Measurements from ENCODE around the gene LETM1. TPM values are rescaled to one million over a fixed set of nuclear protein-coding genes. Genes with fewer than 3 reads are reported as not detected.
A peak's percentile ranks its signal among the peaks of the same experiment; 100 is the strongest.

Gene LETM1
- total and polyA plus RNA-seq, 2 donors from 2014 or later, result 20.0 to 46.4 TPM

- intact Hi-C loops (cut with DNase I), result no loop called here
- H3K4me1 ChIP-seq (ENCODE audit: control insufficient read depth in 2 of 3, insufficient read depth in 2 of 3, low read depth in 1 of 3, low read length in 3 of 3), result peaks cover 0 to 18% (median 0%) of the 10 kb centered on the region in 3 donors
- H3K27me3 ChIP-seq (ENCODE audit: control insufficient read depth, insufficient read depth, low read length), result no peaks in the 10 kb centered on the region
- peak overlapping the region in 1 of 2 donors; percentile 25 for H3K27ac ChIP-seq (ENCODE audit: low read depth in 2 of 2, low read length in 2 of 2)
- peak in 3 of 5 donors; percentile 20 to 60 (median 49) for DNase-seq
- FAIRE-seq, result no peak
- H3K4me3 ChIP-seq (ENCODE audit: low read length in 3 of 3), result no peak overlapping the region
- TF ChIP-seq CTCF (IDR thresholded peaks at IDR 0.05; ENCODE audit: borderline replicate concordance, extremely low read depth, insufficient read depth), result no peak
- H3K9me3 ChIP-seq (ENCODE audit: control insufficient read depth in 2 of 3, insufficient read depth in 1 of 3, low read length in 3 of 3), result no peaks in the 10 kb centered on the region
- H3K9ac ChIP-seq (ENCODE audit: low read length in 3 of 3), result no peak overlapping the region
- H3K36me3 ChIP-seq (ENCODE audit: control insufficient read depth in 2 of 3, insufficient read depth in 3 of 3, low read length in 3 of 3), result peaks cover 0 to 2% (median 0%) of the 10 kb centered on the region in 3 donors
These were observed 57.9 kb downstream of the LETM1 start for GRCh38 chr4:1797861-1798579.

- no peak for TF ChIP-seq CTCF (IDR thresholded peaks at IDR 0.05; ENCODE audit: borderline replicate concordance, extremely low read depth, insufficient read depth)
- H3K4me3 ChIP-seq (ENCODE audit: low read length in 3 of 3), result peak overlapping the region in 1 of 3 donors; percentile 58
- H3K27ac ChIP-seq (ENCODE audit: low read depth in 2 of 2, low read length in 2 of 2), result peak overlapping the region; percentile 25 to 53
- H3K9me3 ChIP-seq (ENCODE audit: control insufficient read depth in 2 of 3, insufficient read depth in 1 of 3, low read length in 3 of 3), result no peaks in the 10 kb centered on the region
- DNase-seq (no peak), FAIRE-seq (no peak)
- H3K27me3 ChIP-seq (ENCODE audit: control insufficient read depth, insufficient read depth, low read length), result no peaks in the 10 kb centered on the region
- intact Hi-C loops (cut with DNase I), result no loop called here
- peak overlapping the region in 1 of 3 donors; percentile 19 for H3K9ac ChIP-seq (ENCODE audit: low read length in 3 of 3)
- H3K4me1 ChIP-seq (ENCODE audit: control insufficient read depth in 2 of 3, insufficient read depth in 2 of 3, low read depth in 1 of 3, low read length in 3 of 3), result peaks cover 0 to 18% (median 0%) of the 10 kb centered on the region in 3 donors
- peaks cover 0 to 2% (median 0%) of the 10 kb centered on the region in 3 donors for H3K36me3 ChIP-seq (ENCODE audit: control insufficient read depth in 2 of 3, insufficient read depth in 3 of 3, low read length in 3 of 3)
These were observed 58.6 kb downstream of the LETM1 start for GRCh38 chr4:1797298-1797860.

- Histone ChIP-seq H3K27me3 (ENCODE audit: control insufficient read depth, insufficient read depth, low read length) (no peaks in the 10 kb centered on the region), H3K27ac (ENCODE audit: low read depth in 2 of 2, low read length in 2 of 2) (peak overlapping the region; percentile 43 to 53), H3K4me3 (ENCODE audit: low read length in 3 of 3) (peak overlapping the region in 1 of 3 donors; percentile 58), H3K36me3 (ENCODE audit: control insufficient read depth in 2 of 3, insufficient read depth in 3 of 3, low read length in 3 of 3) (peaks cover 0 to 2% (median 0%) of the 10 kb centered on the region in 3 donors), H3K4me1 (ENCODE audit: control insufficient read depth in 2 of 3, insufficient read depth in 2 of 3, low read depth in 1 of 3, low read length in 3 of 3) (peaks cover 0 to 18% (median 0%) of the 10 kb centered on the region in 3 donors), H3K9ac (ENCODE audit: low read length in 3 of 3) (peak overlapping the region in 1 of 3 donors; percentile 55), H3K9me3 (ENCODE audit: control insufficient read depth in 2 of 3, insufficient read depth in 1 of 3, low read length in 3 of 3) (no peaks in the 10 kb centered on the region)
- TF ChIP-seq CTCF (IDR thresholded peaks at IDR 0.05; ENCODE audit: borderline replicate concordance, extremely low read depth, insufficient read depth), result no peak
- FAIRE-seq (no peak), DNase-seq (no peak)
- intact Hi-C loops (cut with DNase I), result no loop called here
These were observed 59.3 kb downstream of the LETM1 start for GRCh38 chr4:1796486-1797204.

Measured in kidney (tissue), 14 donors.